B cell (primary cell): ENCODE measurements around the gene PLCB4. TPM values are rescaled to one million over a fixed set of nuclear protein-coding genes. Genes with fewer than 3 reads are reported as not detected.

Source experiments
- ATAC-seq: fragments of 200-7000 bp; cut with Tn5 transposase; one replicate; pipeline ENCODE4 v1.10.0; 2021; ENCODE audit warnings: low read depth, mild to moderate bottlenecking, moderate number of reproducible peaks, moderate library complexity
- CTCF ChIA-PET: fragments of 350-600 bp; sonication (Branson Sonifier 250); formaldehyde crosslinking; loops from one replicate; lab custom pipeline; 2021; ENCODE audit warnings: antibody characterized with exemption, inconsistent platforms; lab: Charles Lee
- POLR2A ChIA-PET: fragments of 350-600 bp; sonication (Branson Sonifier 250); formaldehyde crosslinking; loops from one replicate; lab custom pipeline; 2021; ENCODE audit warnings: antibody characterized with exemption; lab: Charles Lee
- DNase-seq: peaks from one replicate; pipeline ENCODE4 v3.0.0; 2013
- H2AFZ ChIP-seq: 2 replicates; pipeline ENCODE4 v1.6.1; 2012; ENCODE audit warnings: mild to moderate bottlenecking, low read depth, low read length; ENCODE audit not compliant: insufficient read depth, poor library complexity, severe bottlenecking
- H3K27ac ChIP-seq, 2 donors: 1 replicate in 1 of 2; 2 replicates in 1 of 2; pipeline ENCODE4 v1.5.1; 2012 to 2013; ENCODE audit warnings: low read length in 2 of 2, mild to moderate bottlenecking in 2 of 2, moderate library complexity in 1 of 2
- H3K27me3 ChIP-seq, 4 experiments: fragments of 200-600 bp in 1 of 4; sonication (generic) in 1 of 4; replicated peaks in 1 of 4; 1 replicate in 2 of 4; 2 replicates in 2 of 4; pipeline versions ENCODE4 v1.6.1 to v1.7.0; 2013 to 2016; ENCODE audit warnings: low read length in 3 of 4, mild to moderate bottlenecking in 2 of 4, mixed read lengths in 1 of 4, moderate library complexity in 1 of 4; ENCODE audit not compliant: insufficient read depth in 4 of 4, control insufficient read depth in 3 of 4; ENCODE audit errors: control extremely low read depth in 1 of 4
- H3K36me3 ChIP-seq, 2 experiments: replicated peaks in 1 of 2; 1 replicate in 1 of 2; 2 replicates in 1 of 2; pipeline versions ENCODE4 v1.6.1 to v1.7.1; 2013; ENCODE audit warnings: low read length in 1 of 2; ENCODE audit not compliant: insufficient read depth in 2 of 2, control insufficient read depth in 1 of 2; ENCODE audit errors: control extremely low read depth in 1 of 2, extremely low read depth in 1 of 2
- H3K4me1 ChIP-seq, 2 donors: fragments of 200-600 bp in 1 of 2; sonication (generic) in 1 of 2; 1 replicate in 1 of 2; 2 replicates in 1 of 2; pipeline versions ENCODE4 v1.5.1 to v1.6.1; 2013 to 2017; ENCODE audit warnings: low read length in 2 of 2; ENCODE audit not compliant: control insufficient read depth in 2 of 2, insufficient read depth in 2 of 2
- H3K4me2 ChIP-seq: replicated peaks from 2 replicates; pipeline ENCODE3; 2012; ENCODE audit warnings: mild to moderate bottlenecking, low read depth, low read length; ENCODE audit not compliant: poor library complexity, severe bottlenecking
- H3K4me3 ChIP-seq, 5 experiments: fragments of 200-600 bp in 1 of 5; sonication (generic) in 1 of 5; 1 replicate in 3 of 5; 2 replicates in 2 of 5; pipeline versions ENCODE4 v1.5.1 to v1.7.0; 2011 to 2016; ENCODE audit warnings: low read length in 4 of 5, mild to moderate bottlenecking in 4 of 5, low read depth in 2 of 5, control low read depth in 1 of 5, moderate library complexity in 1 of 5; ENCODE audit not compliant: insufficient read depth in 1 of 5; ENCODE audit errors: control extremely low read depth in 1 of 5, extremely low read depth in 1 of 5
- H3K79me2 ChIP-seq: fragments of 200-600 bp; sonication (generic); one replicate; pipeline ENCODE4 v1.6.0; 2016; ENCODE audit warnings: low read length; ENCODE audit not compliant: control insufficient read depth, insufficient read depth
- H3K9ac ChIP-seq: fragments of 200-600 bp; sonication (generic); 2 replicates; pipeline ENCODE4 v1.6.1; 2017; ENCODE audit warnings: mild to moderate bottlenecking, low read length, moderate library complexity
- H3K9me3 ChIP-seq, 3 donors: one replicate each; pipeline versions ENCODE4 v1.6.1 to v1.7.1; 2013; ENCODE audit warnings: low read length in 2 of 3; ENCODE audit not compliant: control insufficient read depth in 2 of 3, insufficient read depth in 1 of 3; ENCODE audit errors: control extremely low read depth in 1 of 3
- H4K20me1 ChIP-seq: 2 replicates; pipeline ENCODE4 v1.6.0; 2012; ENCODE audit warnings: mild to moderate bottlenecking, low read length; ENCODE audit not compliant: insufficient read depth, control insufficient read depth, poor library complexity, severe bottlenecking
- H3K27ac Mint-ChIP-seq: one replicate; pipeline ENCODE4 v1.8.0; 2021; ENCODE audit warnings: mixed read lengths
- H3K27me3 Mint-ChIP-seq: one replicate; pipeline ENCODE4 v1.8.0; 2021; ENCODE audit warnings: mixed read lengths
- H3K4me1 Mint-ChIP-seq: one replicate; pipeline ENCODE4 v1.8.0; 2021; ENCODE audit warnings: mixed read lengths
- H3K4me3 Mint-ChIP-seq: one replicate; pipeline ENCODE4 v1.8.0; 2021; ENCODE audit warnings: mixed read lengths
- H3K9me3 Mint-ChIP-seq: one replicate; pipeline ENCODE4 v1.8.0; 2022; ENCODE audit warnings: mixed read lengths; ENCODE audit not compliant: insufficient read depth
- CTCF ChIP-seq: fragments of 200-600 bp; IDR thresholded peaks from one replicate; pipeline ENCODE4 v1.8.0; 2022; ENCODE audit warnings: antibody characterized with exemption, mild to moderate bottlenecking
- EZH2 ChIP-seq: IDR thresholded peaks from 2 replicates; pipeline ENCODE4 v1.6.1; 2012; ENCODE audit warnings: borderline replicate concordance, low read depth, mild to moderate bottlenecking, moderate library complexity, low read length; ENCODE audit not compliant: insufficient read depth, poor library complexity, severe bottlenecking
- WGBS: methylation state at CpG from one replicate; pipeline ENCODE4 v1.1.5; 2013; ENCODE audit warnings: missing lambda C conversion rate; ENCODE audit not compliant: insufficient coverage; 5-methylcytosine and 5-hydroxymethylcytosine counted together
- intact Hi-C: fragments of 100-400 bp; cut with micrococcal nuclease; formaldehyde crosslinking; loops from one replicate; pipeline ENCODE4 v1.10.0; 2022
- polyA plus RNA-seq: library from polyadenylated mRNA; depleted of rRNA; stranded (reverse); fragments of >200 nt; gene quantifications from 2 replicates; pipeline ENCODE4 v1.2.3, GENCODE V29; 2012
- total RNA-seq, 2 donors: library from RNA; stranded (reverse); fragments of 120-200 nt in 1 of 2; gene quantifications; 1 replicate in 1 of 2; 2 replicates in 1 of 2; pipeline versions ENCODE4 v1.2.3 to v1.2.4, GENCODE V29; 2013 to 2022

Gene PLCB4
- total and polyA plus RNA-seq, 2 donors (not counting 1 experiment from before 2014, with no cell fraction given): not detected

- Mint-ChIP-seq H3K9me3 (no peaks in the 10 kb centered on the region), H3K27me3 (no peaks in the 10 kb centered on the region), H3K27ac (no peak overlapping the region), H3K4me3 (no peak overlapping the region), H3K4me1 (no peaks in the 10 kb centered on the region)
- Histone ChIP-seq H4K20me1 (no peaks in the 10 kb centered on the region), H3K4me2 (no peak overlapping the region), H3K4me1 (no peaks in the 10 kb centered on the region), H3K4me3 (no peak overlapping the region), H3K36me3 (no peaks in the 10 kb centered on the region), H2AFZ (no peak overlapping the region), H3K27ac (no peak overlapping the region), H3K9me3 (no peaks in the 10 kb centered on the region), H3K27me3 (no peaks in the 10 kb centered on the region), H3K79me2 (no peaks in the 10 kb centered on the region), H3K9ac (no peak overlapping the region)
- no CpG with 5 or more reads among the region's 1 CpG for WGBS
- TF ChIP-seq EZH2 (no peak), CTCF (no peak)
- no peak for ATAC-seq
- intact Hi-C loops: no loop called here
- DNase-seq: no peak
- ChIA-PET CTCF (no interaction called here), POLR2A (no interaction called here)
Observed at GRCh38 chr20:9081423-9081966, 12.6 kb downstream of the PLCB4 start.

GRCh38 chr20:9082741-9083140 lies 13.9 kb downstream of the PLCB4 start:
- no peaks in the 10 kb centered on the region for H3K36me3 ChIP-seq
- H4K20me1 ChIP-seq: no peaks in the 10 kb centered on the region
- DNase-seq (no peak), ATAC-seq (no peak)
- intact Hi-C loops: no loop called here
- no peaks in the 10 kb centered on the region for H3K9me3 ChIP-seq
- no peak overlapping the region for H3K27ac ChIP-seq
- Mint-ChIP-seq H3K27ac (no peak overlapping the region), H3K4me1 (no peaks in the 10 kb centered on the region), H3K27me3 (no peaks in the 10 kb centered on the region), H3K9me3 (no peaks in the 10 kb centered on the region), H3K4me3 (no peak overlapping the region)
- no peak overlapping the region for H3K4me3 ChIP-seq
- POLR2A ChIA-PET: no interaction called here
- H2AFZ ChIP-seq: no peak overlapping the region
- H3K9ac ChIP-seq: no peak overlapping the region
- H3K4me2 ChIP-seq: no peak overlapping the region
- TF ChIP-seq CTCF: no peak
- no peak for TF ChIP-seq EZH2
- CTCF ChIA-PET: no interaction called here
- H3K27me3 ChIP-seq: no peaks in the 10 kb centered on the region
- H3K79me2 ChIP-seq: no peaks in the 10 kb centered on the region
- H3K4me1 ChIP-seq: no peaks in the 10 kb centered on the region
